ENCODE data around the gene CGB5. TPM values are rescaled to one million over a fixed set of nuclear protein-coding genes. Genes with fewer than 3 reads are reported as not detected.

Gene CGB5
- total and polyA plus RNA-seq, 9 of the 15 experiments (the other 6 are each of a cell fraction or from before 2014, with no cell fraction given) = not detected

- TF ChIP-seq ZZZ3 (IDR thresholded peaks at IDR 0.05) = peak; percentile 90
- TF ChIP-seq ATF4 (CRISPR knock-in tag; IDR thresholded peaks at IDR 0.05) = 0 out of 2 replicates have a peak, but pooled peaks have one; percentile 45
- TF ChIP-seq ZFP91 (CRISPR knock-in tag; IDR thresholded peaks at IDR 0.05) = peak; percentile 64; the same call in 1 of the 2 replicates
- TF ChIP-seq ZNF232 (CRISPR knock-in tag; IDR thresholded peaks at IDR 0.05) = 0 out of 2 replicates have a peak, but pooled peaks have one; percentile 70
- peak; percentile 51; the same call in 1 of the 2 replicates for TF ChIP-seq NFIX (CRISPR knock-in tag; IDR thresholded peaks at IDR 0.05; ENCODE audit: low read depth)
- TF ChIP-seq POLR2B (IDR thresholded peaks at IDR 0.05; ENCODE audit: low read depth, partially characterized antibody) = peak; percentile 98
- 0 out of 2 replicates have a peak, but pooled peaks have one; percentile 63 for TF ChIP-seq FOXP4 (CRISPR knock-in tag; IDR thresholded peaks at IDR 0.05; ENCODE audit: borderline replicate concordance)
- TF ChIP-seq RNF2 (IDR thresholded peaks at IDR 0.05) = peak; percentile 70; the same call in 1 of the 2 replicates
- TF ChIP-seq L3MBTL2 (IDR thresholded peaks at IDR 0.05) = peak; percentile 35
- TF ChIP-seq CREB3L1 (IDR thresholded peaks at IDR 0.05; ENCODE audit: borderline replicate concordance, low read depth) = peak; percentile 83
- 0 out of 2 replicates have a peak, but pooled peaks have one; percentile 58 for TF ChIP-seq LEF1 (IDR thresholded peaks at IDR 0.05)
- TF ChIP-seq HDAC8 (tag; IDR thresholded peaks at IDR 0.05) = 0 out of 2 replicates have a peak, but pooled peaks have one; percentile 67
- TF ChIP-seq MYNN (IDR thresholded peaks at IDR 0.05) = no peak; the same call in 1 of the 2 replicates
- TF ChIP-seq MYNN (CRISPR knock-in tag; IDR thresholded peaks at IDR 0.05) = no peak
Observed at GRCh38 chr19:49085020-49085867, 41.6 kb downstream of the CGB5 start, which contains the start of gene SNRNP70 (continued).

All from K562 (cell line).